ENCODE measurements around the gene PHKA2.
"Not testable (repeated sequence)": the region's sequence is repeated elsewhere in the genome, so short reads cannot be mapped to it uniquely, and the experiment has no call there.

Gene PHKA2

DNA sequence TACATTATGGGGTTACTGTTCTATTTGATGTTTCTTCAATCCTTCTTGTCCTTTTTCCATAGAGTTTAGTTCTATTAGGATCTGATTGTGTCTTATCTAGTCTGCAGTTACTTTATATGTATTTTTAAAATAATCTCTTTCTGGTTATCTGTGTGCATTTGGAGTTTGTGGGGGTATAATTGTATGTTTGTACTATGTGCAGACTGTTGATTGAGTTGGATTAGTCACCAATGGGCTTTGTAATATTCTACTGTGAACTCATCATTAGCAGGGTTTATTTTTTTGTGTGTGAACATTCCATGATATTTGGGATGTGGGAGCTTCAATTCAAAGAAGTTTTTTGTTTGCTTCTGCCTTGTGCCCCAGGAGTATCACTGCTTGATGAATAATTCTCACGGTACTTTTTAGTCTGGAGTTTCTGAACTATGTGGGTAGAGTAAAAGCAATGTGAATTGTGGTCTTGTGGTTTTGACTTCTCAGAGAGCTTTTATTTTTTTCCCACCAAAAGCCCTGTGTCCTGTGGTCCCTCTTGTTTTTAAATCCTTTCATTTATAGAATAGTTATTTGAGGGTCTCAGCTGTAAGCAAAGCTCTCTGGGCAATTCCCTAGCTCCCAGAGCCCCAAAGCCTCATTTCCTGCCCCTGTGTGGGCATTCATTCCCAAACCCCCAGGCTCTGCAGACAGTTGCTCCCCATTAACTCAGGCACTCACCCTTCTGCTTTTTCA lies 127.8 kb downstream of the PHKA2 start:
- Mint-ChIP-seq H3K4me1 (peaks cover 28% of the 10 kb centered on the region), H3K9me3 (no peaks in the 10 kb centered on the region), H3K27me3 (peaks cover 4% of the 10 kb centered on the region), H3K27ac (no peak overlapping the region), H3K4me3 (no peak overlapping the region), H3K36me3 (ENCODE audit: low read depth) (no peaks in the 10 kb centered on the region)
- DNase-seq (no peak), ATAC-seq (peak; percentile 75)

DNA sequence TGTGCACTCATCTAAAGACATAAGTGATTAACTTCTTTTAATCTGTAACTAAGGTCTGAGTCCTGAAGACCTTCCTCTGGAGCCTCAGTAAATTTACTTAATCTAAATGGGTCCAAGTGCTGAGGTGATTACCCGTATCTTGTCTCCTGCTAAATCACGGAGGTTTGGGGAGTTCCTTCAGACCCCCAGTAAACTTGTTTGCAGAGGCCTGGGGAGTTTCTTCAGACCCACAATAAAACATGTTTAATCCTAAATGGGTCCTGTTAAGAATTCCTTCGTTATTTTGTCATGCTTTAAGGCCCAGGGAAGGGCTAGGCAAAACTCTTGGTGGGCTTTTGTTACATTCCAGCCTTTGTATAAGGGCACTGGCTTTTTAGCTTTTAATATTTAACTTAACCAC lies 136.0 kb downstream of the PHKA2 start:
- not testable (repeated sequence) for H3K27me3 Mint-ChIP-seq; H3K36me3 Mint-ChIP-seq (ENCODE audit: low read depth); H3K9me3 Mint-ChIP-seq; H3K4me3 Mint-ChIP-seq; H3K4me1 Mint-ChIP-seq; DNase-seq; ATAC-seq; H3K27ac Mint-ChIP-seq

Measured in activated naive CD8-positive, alpha-beta T cell treated with anti-CD3 and anti-CD28 coated beads, Interleukin-2, amount 50 U/mL, for 24 hours (primary cell).